Measurements from ENCODE around the gene MEIS1.
"Not testable (repeated sequence)": the region's sequence is repeated elsewhere in the genome, so short reads cannot be mapped to it uniquely, and the experiment has no call there.

Gene MEIS1

DNA sequence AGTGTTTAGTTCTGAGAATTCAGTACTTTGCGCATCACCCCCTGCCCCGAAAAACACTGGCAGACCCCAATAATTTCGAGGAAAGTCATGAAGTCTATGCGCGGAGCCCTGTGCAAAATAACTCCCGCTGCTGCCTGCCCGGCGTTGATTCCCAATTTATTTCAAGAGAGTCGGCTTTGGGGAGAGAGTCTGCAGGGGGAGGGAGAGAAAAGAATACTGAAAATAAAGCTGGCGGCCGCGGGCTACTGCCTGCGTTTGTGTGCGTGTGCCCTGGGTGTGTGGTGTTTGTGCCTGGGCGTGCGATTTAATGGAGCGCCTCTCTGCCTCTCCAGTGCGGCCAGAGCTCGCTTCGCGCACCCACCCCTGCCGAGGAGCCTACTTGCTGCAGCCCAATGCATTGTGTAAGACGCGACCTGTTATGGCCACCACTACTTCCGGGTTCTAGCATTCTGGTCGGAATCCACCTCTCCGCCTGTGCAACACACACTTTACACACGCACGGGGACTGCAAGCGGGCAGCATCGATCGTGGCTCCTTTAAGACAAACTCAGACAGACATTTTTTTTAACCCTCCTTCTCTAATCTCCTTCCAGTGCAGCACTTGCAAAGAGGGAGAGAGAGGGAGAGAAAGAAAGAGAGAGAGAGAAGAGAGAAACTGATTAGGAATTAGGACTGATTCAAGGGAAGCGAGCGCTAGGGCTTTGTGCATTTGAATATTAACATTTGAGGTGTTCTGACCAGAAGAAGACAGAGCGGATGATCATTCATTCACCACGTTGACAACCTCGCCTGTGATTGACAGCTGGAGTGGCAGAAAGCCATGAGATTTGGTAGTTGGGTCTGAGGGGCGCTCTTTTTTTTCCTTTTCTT lies at the start of gene MEIS1:
Gene MEIS1, plus strand, starts transcription at position 447 of the 870 bp plus-strand sequence. CDS start 732 bp downstream, outside the sequence.
- peak; percentile 86 for DNase-seq

DNA sequence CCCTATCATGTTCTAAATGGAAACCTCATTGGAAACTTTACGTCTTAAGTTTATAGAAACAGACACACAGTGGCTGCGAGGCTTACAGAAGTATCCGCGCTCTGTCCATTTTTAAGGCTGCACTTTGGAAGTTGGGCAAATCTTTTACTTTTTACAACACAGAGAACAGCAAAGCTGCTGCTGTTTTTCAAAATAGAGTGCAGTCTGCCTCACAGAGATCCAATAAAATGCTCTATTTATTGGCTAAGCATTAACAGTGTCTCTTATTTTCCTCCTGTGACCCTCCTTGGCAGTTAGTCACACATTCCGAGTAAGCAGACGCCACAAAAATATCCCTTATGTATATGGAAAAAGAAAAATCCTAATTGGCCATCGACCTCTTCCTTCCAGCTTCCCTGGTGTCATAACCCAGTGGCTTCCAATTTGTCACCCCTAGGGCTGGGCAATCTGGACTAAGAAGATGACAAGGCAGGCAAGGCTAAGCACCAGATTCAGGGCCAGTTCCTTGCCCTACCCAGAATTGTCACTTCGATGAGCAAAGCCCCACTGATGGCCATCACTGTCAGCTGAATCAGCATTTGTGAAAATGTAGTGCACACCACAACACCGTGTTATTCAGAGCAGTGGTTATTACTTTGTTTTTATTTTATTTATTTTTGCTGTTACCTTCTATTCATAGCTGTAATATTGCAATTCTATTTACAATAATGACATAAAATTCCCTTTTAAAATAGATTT lies 47.7 kb upstream of the MEIS1 start:
- DNase-seq: no peak

DNA sequence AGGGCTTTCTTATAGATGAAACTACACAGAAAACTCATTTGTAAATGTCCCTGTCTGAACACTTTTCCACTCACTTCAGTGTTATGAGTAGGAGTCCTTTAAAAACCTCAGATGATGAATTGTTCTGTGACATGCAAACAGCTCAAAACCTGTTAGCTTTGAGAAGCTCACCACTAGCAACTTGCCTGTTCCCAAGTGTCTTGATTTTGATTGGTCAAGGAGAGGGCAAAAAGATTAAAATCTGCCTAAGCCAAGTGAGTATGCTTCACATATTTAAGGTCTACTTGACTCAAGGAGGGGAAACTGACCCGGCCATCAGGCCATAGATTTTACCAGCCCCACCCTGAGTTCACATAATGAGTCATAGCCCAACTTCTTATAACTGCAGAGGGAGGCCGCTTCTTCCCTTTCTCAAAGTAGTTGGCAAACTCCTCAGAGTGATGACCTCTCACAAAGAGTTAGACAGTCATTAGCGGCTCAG lies 45.2 kb upstream of the MEIS1 start:
- DNase-seq: no peak

DNA sequence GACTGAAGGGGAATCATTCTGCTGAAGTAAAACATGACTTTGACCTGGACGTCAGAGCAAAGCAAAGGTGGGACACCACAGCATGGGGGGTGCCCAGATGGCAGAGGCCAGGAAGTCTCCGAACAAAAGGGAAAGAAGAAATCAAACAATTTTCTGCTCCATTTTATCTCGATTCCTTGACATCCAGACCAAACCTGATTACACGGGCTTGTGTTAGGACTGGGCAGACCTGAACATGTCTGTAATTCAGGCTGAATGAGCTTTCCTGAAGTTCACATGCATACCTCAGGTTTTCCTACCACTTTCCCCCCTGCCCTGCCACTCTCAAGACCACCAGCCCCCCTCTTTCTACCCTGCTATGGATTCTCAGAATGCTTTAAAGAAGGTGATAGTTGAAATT lies 44.8 kb upstream of the MEIS1 start:
- DNase-seq: no peak

DNA sequence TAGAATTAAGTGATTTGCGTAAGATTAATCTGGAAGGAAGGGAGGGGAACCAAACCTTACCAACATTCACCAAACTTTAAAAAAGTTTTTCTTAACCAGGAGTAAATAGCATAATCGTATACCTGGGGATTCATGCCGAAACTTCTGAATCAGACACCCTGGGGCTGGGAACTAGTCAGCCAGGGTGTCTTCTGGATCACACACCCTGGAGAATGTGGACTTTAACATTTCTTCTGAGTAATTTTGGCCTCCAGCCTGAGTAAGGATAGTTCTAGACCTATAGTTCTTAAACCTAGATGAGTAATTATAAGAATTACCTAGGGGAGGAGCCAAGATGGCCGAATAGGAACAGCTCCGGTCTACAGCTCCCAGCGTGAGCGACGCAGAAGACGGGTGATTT lies 44.1 kb upstream of the MEIS1 start:
- DNase-seq: no peak

DNA sequence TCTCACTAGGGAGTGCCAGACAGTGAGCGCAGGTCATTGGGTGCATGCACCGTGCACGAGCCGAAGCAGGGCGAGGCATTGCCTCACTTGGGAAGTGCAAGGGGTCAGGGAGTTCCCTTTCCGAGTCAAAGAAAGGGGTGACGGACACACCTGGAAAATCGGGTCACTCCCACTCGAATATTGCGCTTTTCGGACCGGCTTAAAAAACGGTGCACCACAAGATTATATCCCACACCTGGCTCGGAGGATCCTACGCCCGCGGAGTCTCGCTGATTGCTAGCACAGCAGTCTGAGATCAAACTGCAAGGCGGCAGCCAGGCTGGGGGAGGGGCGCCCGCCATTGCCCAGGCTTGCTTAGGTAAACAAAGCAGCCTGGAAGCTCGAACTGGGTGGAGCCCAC lies 43.7 kb upstream of the MEIS1 start:
- DNase-seq: not testable (repeated sequence)

DNA sequence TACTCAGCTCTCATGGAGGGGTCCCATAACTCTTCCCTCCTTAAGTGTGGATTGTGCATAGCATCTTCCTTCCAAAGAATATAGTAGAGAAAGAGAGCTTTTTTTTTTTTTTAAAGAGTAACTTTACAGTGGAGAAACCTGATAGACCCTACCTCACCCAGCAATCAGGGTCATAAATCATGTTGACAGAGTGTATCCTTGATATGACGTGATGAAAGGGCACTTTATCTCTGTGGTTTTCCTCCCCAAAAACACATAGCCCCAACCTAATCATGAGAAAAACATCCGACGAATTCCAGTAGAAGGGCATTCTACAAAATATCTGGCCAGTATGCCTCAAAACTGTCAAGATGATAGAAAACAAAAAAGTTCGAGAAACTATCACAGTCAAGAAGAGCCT lies 29.5 kb upstream of the MEIS1 start:
- no peak for DNase-seq

DNA sequence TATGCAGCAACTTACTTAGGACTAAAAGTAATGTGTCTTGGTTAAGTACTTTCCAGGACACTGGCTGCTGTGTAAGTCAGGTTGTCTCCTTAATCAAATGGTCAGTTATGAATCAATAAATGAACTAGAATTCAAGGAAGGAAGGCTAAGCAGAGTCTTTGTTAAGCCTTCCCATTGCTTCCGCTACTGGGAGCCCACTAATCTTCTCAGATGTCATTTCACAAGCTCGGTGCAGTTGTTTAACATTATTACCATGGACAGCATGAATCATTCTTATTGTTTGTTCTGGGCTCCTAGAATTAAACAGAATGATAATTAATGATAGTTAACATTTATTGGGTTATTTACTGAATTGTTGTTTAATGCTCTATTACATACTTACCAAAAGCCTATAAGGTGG lies 26.0 kb upstream of the MEIS1 start:
- no peak for DNase-seq

DNA sequence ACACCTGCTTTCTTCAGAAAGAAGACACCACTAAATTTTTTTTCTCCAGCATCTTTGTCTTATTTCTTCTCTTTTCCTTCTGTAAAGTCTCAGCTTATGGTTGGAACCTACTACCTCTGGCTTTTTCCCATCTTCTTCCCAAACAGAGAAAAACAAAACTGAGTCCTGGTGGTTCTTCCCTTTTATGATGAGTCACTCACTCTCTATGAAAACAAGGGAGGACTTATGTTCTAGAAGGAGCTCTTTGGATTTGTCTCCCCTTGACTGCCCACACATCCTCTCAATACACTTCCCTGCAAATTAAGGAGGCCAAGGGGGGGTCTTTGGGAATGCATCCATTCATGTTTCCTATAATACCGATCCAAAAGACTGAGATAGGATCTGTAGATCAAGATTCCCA lies 22.1 kb upstream of the MEIS1 start:
- no peak for DNase-seq

DNA sequence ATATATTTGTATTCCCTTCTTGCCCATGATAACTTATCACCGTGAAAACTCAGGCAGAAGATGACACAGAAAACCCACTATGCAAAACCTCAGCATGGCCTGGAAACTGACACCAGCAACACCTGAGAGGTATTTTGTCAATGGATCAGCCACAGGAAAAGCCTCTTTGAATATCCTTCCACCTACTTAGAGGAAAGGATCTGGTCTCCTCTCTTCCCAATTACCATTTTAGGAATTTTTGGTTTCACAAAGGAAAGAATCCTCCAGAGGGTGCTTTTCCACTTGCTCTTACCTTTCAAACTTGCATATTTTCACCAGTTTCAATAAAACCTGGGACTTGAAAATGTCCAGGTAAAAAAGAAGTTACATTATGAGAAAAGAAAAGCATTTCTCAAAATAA lies 20.0 kb upstream of the MEIS1 start:
- DNase-seq: no peak

DNA sequence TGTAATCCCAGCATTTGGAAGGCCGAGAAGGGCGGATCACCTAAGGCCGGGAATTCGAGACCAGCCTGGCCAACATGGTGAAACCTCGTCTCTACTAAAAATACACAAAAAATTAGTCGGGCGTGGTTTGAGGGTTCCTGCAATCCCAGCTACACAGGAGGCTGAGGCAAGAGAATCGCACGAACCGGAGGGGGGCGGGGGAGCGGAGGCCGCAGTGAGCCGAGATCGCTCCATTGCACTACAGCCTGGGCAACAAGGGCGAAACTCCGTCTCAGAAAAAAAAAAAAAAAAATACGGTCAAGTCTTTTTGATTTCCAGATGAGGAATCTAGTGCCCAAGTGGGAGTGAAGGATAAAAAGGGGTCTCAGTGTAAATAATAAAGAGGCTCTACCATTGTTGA lies 16.5 kb upstream of the MEIS1 start:
- no peak for DNase-seq

DNA sequence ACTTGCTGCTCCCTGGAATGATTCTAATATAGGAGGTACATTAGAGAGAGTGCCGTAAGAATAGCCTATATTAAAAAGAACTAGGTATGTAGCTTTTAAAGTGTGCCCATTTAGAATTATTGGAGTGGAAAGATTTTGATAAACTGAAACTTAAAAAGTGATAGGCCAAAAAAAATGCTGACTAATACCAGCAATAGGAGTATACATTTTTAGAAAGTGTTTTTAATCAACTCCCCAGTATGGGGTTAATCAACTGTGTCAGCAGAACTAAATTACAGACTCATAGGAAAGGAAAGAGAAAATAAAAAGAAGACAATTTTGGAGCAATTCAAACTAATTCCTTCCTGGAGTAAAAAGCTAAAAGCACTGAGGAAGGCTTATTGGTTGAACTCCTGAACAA lies 13.3 kb upstream of the MEIS1 start:
- DNase-seq: no peak

DNA sequence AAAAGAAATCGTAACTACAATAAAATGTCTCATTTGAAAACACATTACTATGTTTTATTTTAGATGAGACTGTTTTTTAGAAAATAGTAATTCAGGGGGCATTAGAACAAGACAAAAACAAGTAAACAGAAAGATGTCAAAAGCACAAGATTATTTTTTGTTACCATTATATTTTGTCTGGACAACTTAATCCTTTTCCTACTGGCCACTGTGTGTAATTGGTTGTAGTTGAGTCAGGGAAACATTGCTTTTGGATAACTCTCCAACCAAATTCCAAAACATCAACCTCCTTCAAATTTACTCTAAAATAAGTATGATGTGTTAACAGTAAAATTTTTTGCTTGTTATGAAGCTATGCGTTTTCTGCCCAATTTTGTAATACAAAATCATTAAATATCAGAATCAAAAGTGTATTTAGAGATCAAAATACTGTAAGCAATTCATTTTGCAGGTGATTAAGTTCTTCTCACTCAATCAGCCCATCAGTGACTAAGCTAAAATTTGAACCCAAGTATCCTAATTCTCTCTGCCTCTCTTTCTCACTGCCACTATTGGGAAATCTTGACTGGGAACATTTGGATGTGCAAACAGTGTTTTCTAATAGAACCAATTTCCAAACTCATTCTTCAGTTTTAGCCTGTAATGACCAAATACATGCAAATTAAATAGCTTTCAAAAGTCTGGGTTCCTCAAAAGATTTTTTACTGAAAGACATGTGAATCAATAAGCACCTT lies 11.4 kb upstream of the MEIS1 start:
- DNase-seq: no peak

DNA sequence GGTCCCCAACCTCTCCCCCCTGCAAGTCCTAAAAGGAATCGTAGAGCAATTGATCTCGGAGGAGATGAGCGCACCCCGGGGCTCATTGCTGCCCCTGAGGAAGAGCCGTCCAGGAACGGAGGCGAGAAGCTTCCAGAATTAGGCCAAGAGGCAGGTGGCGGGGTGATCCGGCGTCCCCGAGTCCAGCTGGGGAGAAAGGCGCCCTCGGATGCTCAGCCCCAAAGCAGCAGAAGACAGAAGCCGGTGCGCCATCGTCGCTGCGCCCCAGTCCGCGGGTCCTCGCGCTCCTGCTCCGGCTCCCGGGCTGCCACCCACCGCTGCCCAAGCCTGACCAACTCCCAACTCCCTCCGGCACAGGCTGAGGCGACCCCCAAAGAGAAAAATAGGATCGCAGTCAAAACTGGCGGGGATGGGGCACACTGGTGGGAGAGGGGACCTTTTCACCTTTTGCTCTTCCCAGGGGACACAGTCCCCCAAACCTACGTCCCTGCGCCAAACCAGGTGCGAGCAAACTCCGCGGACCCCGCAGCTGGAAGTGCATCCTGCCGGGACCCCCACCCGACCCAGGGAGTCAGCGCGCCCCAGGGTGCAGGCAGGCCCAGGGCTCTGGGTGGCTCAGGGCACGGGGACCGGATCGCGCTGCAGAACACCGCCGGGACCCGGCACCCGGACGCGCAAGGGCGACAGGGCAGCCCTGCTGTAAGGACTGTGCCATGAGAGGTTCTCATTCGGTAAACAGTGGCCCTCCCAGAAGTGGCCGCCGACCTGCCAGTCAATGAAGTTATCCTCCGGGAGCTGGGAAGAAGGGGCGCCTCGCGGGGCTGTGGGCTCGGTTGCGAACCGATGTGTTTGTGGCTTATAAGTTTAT lies 8.4 kb upstream of the MEIS1 start:
- DNase-seq: no peak

DNA sequence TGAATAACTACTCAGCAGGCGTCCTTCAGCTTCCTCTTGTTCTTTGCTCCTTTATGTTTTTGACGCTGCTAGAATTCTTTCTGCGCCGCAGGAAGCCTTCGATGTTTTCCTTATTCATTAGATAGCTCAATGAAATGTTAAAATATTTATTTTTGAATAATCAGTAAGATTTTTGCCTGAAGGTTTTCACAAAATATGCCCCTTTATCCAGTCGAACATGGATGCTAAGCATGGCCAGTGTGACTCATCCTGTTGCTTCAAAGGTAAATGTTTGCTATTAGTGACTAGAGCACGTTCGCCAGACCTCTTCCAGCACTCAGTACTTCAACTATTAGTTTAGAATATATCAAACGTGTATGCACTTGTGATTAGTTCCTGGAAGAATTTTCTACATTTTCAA lies 7.6 kb upstream of the MEIS1 start:
- DNase-seq: no peak

DNA sequence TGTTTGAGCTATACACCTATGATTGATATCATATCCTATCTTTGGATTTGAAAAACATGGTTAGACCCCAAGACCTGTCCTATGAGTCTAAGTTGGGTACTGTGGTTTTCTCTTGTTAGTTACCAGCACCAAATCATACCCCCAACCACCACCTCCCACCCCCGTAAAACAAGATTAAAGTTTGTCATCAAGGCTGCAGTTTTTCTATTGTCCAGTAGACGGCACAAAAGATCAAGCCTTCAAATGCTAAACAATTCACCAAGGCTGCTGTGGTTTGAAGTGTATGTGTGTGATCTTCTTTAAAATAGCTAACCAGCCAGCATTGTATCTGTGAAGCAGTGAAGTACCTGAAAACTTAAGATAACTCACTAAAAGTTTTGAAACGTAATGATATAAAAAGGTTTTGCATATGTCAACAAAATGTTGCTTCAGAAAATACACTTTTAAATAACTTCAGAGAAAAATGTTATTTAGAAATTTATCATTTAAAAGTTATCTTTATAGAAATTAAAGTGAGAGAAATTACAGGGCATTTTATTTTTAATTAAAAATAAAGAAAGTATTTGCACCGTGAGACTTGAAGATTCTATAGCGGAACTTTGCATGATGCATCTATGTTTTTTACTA lies 5.8 kb upstream of the MEIS1 start:
- peak; percentile 50 for DNase-seq

DNA sequence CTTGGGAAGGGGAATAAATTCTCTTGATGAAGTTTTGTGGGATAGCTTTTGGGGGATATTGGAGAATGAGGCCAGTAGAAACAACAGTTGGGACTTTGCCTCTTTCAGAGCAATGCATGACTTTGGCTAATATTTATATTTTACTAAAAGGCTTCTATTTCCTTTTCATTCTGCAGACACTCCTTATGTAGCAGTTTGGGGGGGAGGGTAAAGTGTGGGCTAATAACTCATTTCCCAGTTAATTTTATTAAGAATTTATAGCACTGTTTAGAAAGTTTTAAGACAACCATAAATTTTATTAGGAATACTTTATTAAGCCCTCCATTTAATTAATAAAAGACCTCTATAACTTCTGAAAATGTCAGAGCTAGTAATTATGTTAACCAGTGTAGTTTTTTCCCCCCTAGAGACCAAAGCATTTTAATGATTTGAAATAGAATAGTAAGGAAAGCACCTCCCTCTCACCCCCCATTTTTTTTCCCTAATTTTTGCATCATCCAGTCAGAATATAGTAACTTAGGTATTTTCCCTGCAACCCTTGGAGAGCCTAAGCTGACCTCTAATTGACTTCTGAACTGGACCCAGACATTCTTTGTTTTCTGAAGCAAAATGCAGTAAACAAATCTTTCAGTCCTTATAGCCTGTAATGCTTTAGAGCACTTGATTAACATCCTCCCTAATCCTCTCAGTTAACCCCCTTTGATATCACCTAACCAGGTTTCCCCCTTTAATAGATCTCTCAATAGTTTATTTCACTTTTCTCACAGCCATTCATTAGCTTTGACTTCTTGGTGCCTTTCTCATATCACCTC lies 5.0 kb upstream of the MEIS1 start:
- DNase-seq: no peak

DNA sequence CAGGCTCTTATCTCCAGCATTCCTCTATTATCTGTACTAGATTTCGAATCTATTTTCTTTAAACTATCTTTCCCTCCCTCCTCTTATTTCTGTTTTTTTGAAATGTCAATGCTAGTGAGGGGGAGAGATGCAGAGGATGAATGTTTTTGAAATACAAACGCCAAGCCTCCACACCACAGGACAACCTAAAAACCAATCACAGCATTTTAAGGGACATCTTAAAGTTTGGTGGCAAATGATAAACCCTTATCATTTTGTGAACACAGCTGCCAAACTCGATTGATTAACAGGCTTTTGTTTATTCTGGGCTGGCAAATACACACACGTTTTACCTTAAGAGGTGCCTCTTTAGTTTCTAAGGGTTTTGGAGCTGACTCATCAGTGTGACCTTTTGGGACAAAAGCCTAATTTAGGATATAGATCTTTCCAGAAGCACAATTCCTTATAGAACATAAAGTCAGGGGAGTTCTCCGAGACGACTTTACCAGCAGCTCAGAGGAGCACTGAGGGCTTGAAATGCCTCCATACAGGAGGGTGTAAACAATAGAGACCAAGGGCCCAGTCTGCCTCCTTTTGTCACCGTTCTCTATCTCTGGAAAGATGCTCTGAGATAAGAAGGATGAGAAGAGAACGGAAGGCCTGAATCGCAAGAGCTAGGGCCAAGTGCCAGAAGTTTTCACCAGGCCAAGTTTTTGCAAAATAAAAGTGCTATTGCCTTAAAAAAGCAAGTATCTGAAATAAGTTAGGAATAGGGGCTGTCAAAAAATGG lies 4.2 kb upstream of the MEIS1 start:
- DNase-seq: no peak

DNA sequence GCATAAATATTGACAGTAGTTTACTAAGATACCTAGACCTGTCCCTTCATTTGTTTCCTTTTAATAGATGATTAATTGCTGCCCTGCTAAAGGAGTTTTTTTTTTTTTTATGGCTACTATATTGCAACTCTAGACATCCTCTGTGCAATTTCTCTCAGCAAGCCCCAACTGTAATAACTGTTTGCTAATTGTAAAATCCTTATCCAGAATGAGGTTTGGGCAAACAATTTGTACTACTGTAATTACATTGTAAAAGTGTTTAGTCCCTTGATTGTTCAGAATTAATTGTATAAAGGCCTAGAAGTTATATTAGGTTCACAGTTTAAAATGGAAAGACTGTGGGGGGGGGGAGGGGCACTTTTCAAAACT lies 3.7 kb upstream of the MEIS1 start:
- no peak for DNase-seq

DNA sequence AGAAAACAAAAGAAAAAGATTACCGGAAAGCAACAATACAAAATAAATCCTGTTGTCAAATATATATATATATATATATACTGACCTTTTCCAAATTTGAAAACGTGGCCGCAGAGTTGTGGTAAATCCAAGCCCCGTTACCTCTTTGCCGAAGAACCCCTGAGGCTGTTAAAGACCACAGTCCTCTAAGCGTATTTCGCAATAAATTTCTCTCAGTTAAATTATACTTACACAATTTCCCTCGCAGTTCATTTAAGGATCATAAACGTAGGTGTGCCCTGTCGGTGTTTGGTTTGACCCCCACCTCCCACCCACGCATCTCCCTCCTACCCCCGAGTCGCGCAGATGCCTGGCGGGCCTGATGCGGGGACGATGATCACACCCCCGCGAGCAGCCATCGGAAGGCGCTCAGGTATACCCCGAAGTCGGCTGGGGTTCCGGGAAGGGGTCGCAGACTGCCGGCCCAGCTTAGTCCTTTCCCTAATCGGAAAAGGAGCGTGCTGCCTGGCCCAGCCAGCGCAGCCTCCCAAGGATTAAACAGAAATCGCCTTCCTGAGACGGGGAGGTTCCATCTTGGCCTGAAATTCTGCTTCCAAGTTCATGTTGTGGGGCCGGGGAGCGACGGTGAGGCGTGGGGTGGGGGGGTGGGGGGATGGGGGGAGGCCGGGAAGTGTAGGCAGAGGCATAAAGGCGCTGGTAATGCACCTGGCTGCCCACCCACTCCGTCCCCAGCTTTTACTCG lies 2.9 kb upstream of the MEIS1 start:
- no peak for DNase-seq

All from NCI-H1092 treated with DMSO at 0.1 percent for 48 hours (cell line).